ENCODE measurements around the gene SRGAP3. TPM values are rescaled to one million over a fixed set of nuclear protein-coding genes. Genes with fewer than 3 reads are reported as not detected.

The SRGAP3 gene
- polyA plus RNA-seq, 3 donors = 0.27 to 1.3 (median 0.87) TPM

GRCh38 chr3:9130345-9131305, 118.8 kb downstream of the SRGAP3 start:
- Histone ChIP-seq H3K4me2 (replicated peaks; ENCODE audit: extremely low read depth, low read length, poor library complexity, severe bottlenecking) (no peak overlapping the region), H3K27me3 (ENCODE audit: control insufficient read depth in 2 of 2, insufficient read depth in 2 of 2, low read length in 2 of 2) (no peaks in the 10 kb centered on the region), H3K4me3 (replicated peaks in 1 of 3; ENCODE audit: low read depth in 2 of 3, low read length in 3 of 3) (no peak overlapping the region), H3K4me1 (ENCODE audit: control insufficient read depth in 1 of 2, insufficient read depth in 2 of 2, low read length in 2 of 2) (no peaks in the 10 kb centered on the region), H3K79me2 (ENCODE audit: insufficient read depth, low read length) (no peaks in the 10 kb centered on the region), H3K36me3 (replicated peaks in 1 of 2; ENCODE audit: control insufficient read depth in 1 of 2, insufficient read depth in 2 of 2, low read length in 2 of 2) (no peaks in the 10 kb centered on the region), H3K9ac (ENCODE audit: insufficient read depth, low read length, poor library complexity, severe bottlenecking) (no peak overlapping the region), H2AFZ (ENCODE audit: insufficient read depth, low read depth, low read length, poor library complexity, severe bottlenecking) (no peak overlapping the region), H3K27ac (ENCODE audit: low read depth in 1 of 2, low read length in 2 of 2) (no peak overlapping the region), H3K9me3 (replicated peaks in 1 of 2; ENCODE audit: control insufficient read depth in 1 of 2, insufficient read depth in 1 of 2, low read length in 2 of 2) (no peaks in the 10 kb centered on the region), H4K20me1 (ENCODE audit: insufficient read depth, low read length) (no peaks in the 10 kb centered on the region)
- Mint-ChIP-seq H3K27me3 (ENCODE audit: low read depth in 3 of 3) (peaks cover 0 to 5% (median 4%) of the 10 kb centered on the region in 3 donors), H3K4me3 (no peak overlapping the region), H3K27ac (no peak overlapping the region), H3K36me3 (no peaks in the 10 kb centered on the region), H3K4me1 (peaks cover 7% of the 10 kb centered on the region), H3K9me3 (peaks cover 0 to 2% (median 0%) of the 10 kb centered on the region in 7 donors)
- intact Hi-C loops (cut with micrococcal nuclease) = no loop called here
- TF ChIP-seq, protein P1, sequence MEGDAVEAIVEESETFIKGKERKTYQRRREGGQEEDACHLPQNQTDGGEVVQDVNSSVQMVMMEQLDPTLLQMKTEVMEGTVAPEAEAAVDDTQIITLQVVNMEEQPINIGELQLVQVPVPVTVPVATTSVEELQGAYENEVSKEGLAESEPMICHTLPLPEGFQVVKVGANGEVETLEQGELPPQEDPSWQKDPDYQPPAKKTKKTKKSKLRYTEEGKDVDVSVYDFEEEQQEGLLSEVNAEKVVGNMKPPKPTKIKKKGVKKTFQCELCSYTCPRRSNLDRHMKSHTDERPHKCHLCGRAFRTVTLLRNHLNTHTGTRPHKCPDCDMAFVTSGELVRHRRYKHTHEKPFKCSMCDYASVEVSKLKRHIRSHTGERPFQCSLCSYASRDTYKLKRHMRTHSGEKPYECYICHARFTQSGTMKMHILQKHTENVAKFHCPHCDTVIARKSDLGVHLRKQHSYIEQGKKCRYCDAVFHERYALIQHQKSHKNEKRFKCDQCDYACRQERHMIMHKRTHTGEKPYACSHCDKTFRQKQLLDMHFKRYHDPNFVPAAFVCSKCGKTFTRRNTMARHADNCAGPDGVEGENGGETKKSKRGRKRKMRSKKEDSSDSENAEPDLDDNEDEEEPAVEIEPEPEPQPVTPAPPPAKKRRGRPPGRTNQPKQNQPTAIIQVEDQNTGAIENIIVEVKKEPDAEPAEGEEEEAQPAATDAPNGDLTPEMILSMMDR (IDR thresholded peaks at IDR 0.05) = no peak
- 31% methylated on average over 5 of the region's 8 CpGs for WGBS (ENCODE audit: insufficient coverage)
- no peak for DNase-seq

DNA sequence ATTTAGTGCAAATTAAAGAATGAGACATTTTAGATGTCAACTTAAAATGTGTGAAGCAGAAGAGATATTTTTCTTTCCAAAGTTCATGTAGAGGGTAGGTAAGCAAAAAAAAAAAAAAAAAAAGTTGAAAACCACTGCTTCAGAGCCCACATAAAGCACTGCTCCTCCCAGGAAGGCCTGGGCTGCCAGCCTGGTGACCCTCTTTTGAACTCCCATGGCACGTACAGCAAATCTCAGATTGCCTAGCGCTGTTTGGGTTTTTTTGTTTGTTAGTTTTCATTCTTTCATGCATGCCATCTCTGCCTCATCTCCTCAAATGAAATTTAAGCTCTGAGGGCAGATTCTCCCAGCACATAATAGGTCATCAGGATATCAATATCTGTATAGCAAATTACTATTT, 120.1 kb downstream of the SRGAP3 start:
- intact Hi-C loops (cut with micrococcal nuclease) = no loop called here
- WGBS (ENCODE audit: insufficient coverage) = no CpG with 5 or more reads among the region's 2 CpGs
- Histone ChIP-seq H3K36me3 (replicated peaks in 1 of 2; ENCODE audit: control insufficient read depth in 1 of 2, insufficient read depth in 2 of 2, low read length in 2 of 2) (no peaks in the 10 kb centered on the region), H3K27me3 (ENCODE audit: control insufficient read depth in 2 of 2, insufficient read depth in 2 of 2, low read length in 2 of 2) (no peaks in the 10 kb centered on the region), H2AFZ (ENCODE audit: insufficient read depth, low read depth, low read length, poor library complexity, severe bottlenecking) (no peak overlapping the region), H3K4me2 (replicated peaks; ENCODE audit: extremely low read depth, low read length, poor library complexity, severe bottlenecking) (no peak overlapping the region), H3K4me3 (replicated peaks in 1 of 3; ENCODE audit: low read depth in 2 of 3, low read length in 3 of 3) (no peak overlapping the region), H3K27ac (ENCODE audit: low read depth in 1 of 2, low read length in 2 of 2) (no peak overlapping the region), H3K79me2 (ENCODE audit: insufficient read depth, low read length) (no peaks in the 10 kb centered on the region), H3K4me1 (ENCODE audit: control insufficient read depth in 1 of 2, insufficient read depth in 2 of 2, low read length in 2 of 2) (no peaks in the 10 kb centered on the region), H3K9me3 (replicated peaks in 1 of 2; ENCODE audit: control insufficient read depth in 1 of 2, insufficient read depth in 1 of 2, low read length in 2 of 2) (no peaks in the 10 kb centered on the region), H3K9ac (ENCODE audit: insufficient read depth, low read length, poor library complexity, severe bottlenecking) (no peak overlapping the region), H4K20me1 (ENCODE audit: insufficient read depth, low read length) (no peaks in the 10 kb centered on the region)
- no peak overlapping the region for H3K27ac Mint-ChIP-seq
- TF ChIP-seq, protein P1 (IDR thresholded peaks at IDR 0.05) = no peak
- H3K27me3 Mint-ChIP-seq (ENCODE audit: low read depth in 3 of 3) = no peaks in the 10 kb centered on the region
- DNase-seq = no peak
- H3K4me3 Mint-ChIP-seq = no peak overlapping the region
- peaks cover 0 to 2% (median 0%) of the 10 kb centered on the region in 7 donors for H3K9me3 Mint-ChIP-seq
- H3K36me3 Mint-ChIP-seq = no peaks in the 10 kb centered on the region
- peaks cover 6% of the 10 kb centered on the region for H3K4me1 Mint-ChIP-seq

All from CD14-positive monocyte (primary cell).